Hepatocyte (in vitro differentiated cells): ENCODE measurements around the gene SV2A. TPM values are rescaled to one million over a fixed set of nuclear protein-coding genes. Genes with fewer than 3 reads are reported as not detected.

Source experiments
- DNase-seq: peaks from one replicate; pipeline ENCODE4 v3.0.0-alpha.2; 2016; ENCODE audit warnings: low spot score
- H2AFZ ChIP-seq: fragments of 200-600 bp; sonication (generic); 2 replicates; pipeline ENCODE4 v1.6.0; 2016; ENCODE audit warnings: antibody characterized with exemption, mild to moderate bottlenecking
- H3K27ac ChIP-seq: fragments of 200-600 bp; sonication (generic); 2 replicates; pipeline ENCODE4 v1.5.1; 2016; ENCODE audit warnings: mild to moderate bottlenecking
- H3K27me3 ChIP-seq: fragments of 200-600 bp; sonication (generic); 2 replicates; pipeline ENCODE4 v1.6.1; 2016
- H3K36me3 ChIP-seq: fragments of 200-600 bp; sonication (generic); replicated peaks from 2 replicates; pipeline ENCODE4 v1.5.1; 2016; ENCODE audit warnings: low read depth; ENCODE audit not compliant: insufficient read depth
- H3K4me1 ChIP-seq: fragments of 200-600 bp; sonication (generic); 2 replicates; pipeline ENCODE4 v1.5.1; 2016; ENCODE audit warnings: mild to moderate bottlenecking, moderate library complexity; ENCODE audit not compliant: insufficient read depth
- H3K4me2 ChIP-seq: fragments of 200-600 bp; sonication (generic); 2 replicates; pipeline ENCODE4 v1.6.0; 2016
- H3K4me3 ChIP-seq: fragments of 200-600 bp; sonication (generic); 2 replicates; pipeline ENCODE4 v1.5.1; 2016; ENCODE audit warnings: mild to moderate bottlenecking
- H3K79me2 ChIP-seq: fragments of 200-600 bp; sonication (generic); 2 replicates; pipeline ENCODE4 v1.6.0; 2017; ENCODE audit warnings: mild to moderate bottlenecking
- H3K9me2 ChIP-seq: fragments of 200-600 bp; sonication (generic); replicated peaks from 2 replicates; pipeline ENCODE4 v1.6.0; 2017; ENCODE audit warnings: mild to moderate bottlenecking; ENCODE audit not compliant: insufficient read depth
- H3K9me3 ChIP-seq: fragments of 200-600 bp; sonication (generic); 2 replicates; pipeline ENCODE4 v1.5.1; 2016; ENCODE audit warnings: low read depth, mild to moderate bottlenecking
- H4K20me1 ChIP-seq: fragments of 200-600 bp; sonication (generic); 2 replicates; pipeline ENCODE4 v1.6.0; 2016; ENCODE audit warnings: mild to moderate bottlenecking; ENCODE audit not compliant: insufficient read depth, poor library complexity, severe bottlenecking
- CTCF ChIP-seq: fragments of 200-600 bp; sonication (generic); IDR thresholded peaks from 2 replicates; pipeline ENCODE4 v1.5.1; 2016; ENCODE audit warnings: antibody characterized with exemption, mild to moderate bottlenecking; ENCODE audit not compliant: poor library complexity
- EZH2 ChIP-seq: fragments of 200-600 bp; sonication (generic); IDR thresholded peaks from 2 replicates; pipeline ENCODE4 v1.6.1; 2016; ENCODE audit warnings: antibody characterized with exemption, mild to moderate bottlenecking, borderline replicate concordance
- EZH2phosphoT487 ChIP-seq: fragments of 200-600 bp; sonication (generic); IDR thresholded peaks from one replicate; pipeline ENCODE4 v1.6.1; 2018; ENCODE audit warnings: antibody characterized with exemption, mild to moderate bottlenecking, low read depth, moderate library complexity; ENCODE audit not compliant: unreplicated experiment, severe bottlenecking
- WGBS: methylation state at CpG from one replicate; pipeline ENCODE4 v1.1.6; 2016; ENCODE audit warnings: low lambda C conversion rate; ENCODE audit errors: missing lambda C conversion rate; 5-methylcytosine and 5-hydroxymethylcytosine counted together
- polyA plus RNA-seq: library from polyadenylated mRNA; unstranded; fragments of >200 nt; fragmentation: Nextera tagmentation; extraction: Ambion mirVana; gene quantifications from 2 replicates; pipeline ENCODE4 v1.2.1, GENCODE V29; 2016
- total RNA-seq: library from RNA; depleted of rRNA; stranded (reverse); fragments of >200 nt; gene quantifications from 2 replicates; pipeline ENCODE4 v1.2.3, GENCODE V29; 2014

Gene SV2A
- total and polyA plus RNA-seq, 2 experiments from 2014 or later = 5.0 to 5.5 TPM

- Histone ChIP-seq H3K4me3 (peak overlapping the region; percentile 54), H3K36me3 (no peaks in the 10 kb centered on the region), H3K4me1 (peaks cover 28% of the 10 kb centered on the region), H3K9me2 (no peaks in the 10 kb centered on the region), H3K27me3 (no peaks in the 10 kb centered on the region), H3K79me2 (peaks cover 23% of the 10 kb centered on the region), H3K4me2 (peak overlapping the region; percentile 90), H3K9me3 (no peaks in the 10 kb centered on the region), H3K27ac (peak overlapping the region; percentile 87), H2AFZ (peak overlapping the region; percentile 73), H4K20me1 (no peaks in the 10 kb centered on the region)
- peak; percentile 80 for DNase-seq
- TF ChIP-seq EZH2 = no peak
- TF ChIP-seq CTCF = peak; percentile 27
- TF ChIP-seq EZH2phosphoT487 = no peak
- 2% methylated on average over 8 of the region's 8 CpGs for WGBS
Observed at GRCh38 chr1:149936992-149937705, 19.5 kb upstream of the SV2A start.

GRCh38 chr1:149936170-149936991, 18.7 kb upstream of the SV2A start, which contains the start of gene MTMR11:
Gene MTMR11, minus strand, starts transcription at chr1:149936879. Its CDS starts 232 bp downstream, at chr1:149936647.
- H4K20me1 ChIP-seq = no peaks in the 10 kb centered on the region
- H3K27me3 ChIP-seq = no peaks in the 10 kb centered on the region
- peak; percentile 73 for DNase-seq
- H2AFZ ChIP-seq = peak within 1 kb of the TSS; percentile 73
- H3K9me3 ChIP-seq = no peaks in the 10 kb centered on the region
- TF ChIP-seq CTCF (no peak), EZH2phosphoT487 (no peak), EZH2 (no peak)
- peak within 1 kb of the TSS; percentile 90 for H3K4me2 ChIP-seq
- H3K4me3 ChIP-seq = peak within 1 kb of the TSS; percentile 54
- WGBS = 7% methylated on average over 18 of the region's 18 CpGs
- no peaks in the 10 kb centered on the region for H3K36me3 ChIP-seq
- H3K79me2 ChIP-seq = peaks cover 19% of the 10 kb centered on the region
- no peaks in the 10 kb centered on the region for H3K9me2 ChIP-seq
- peak within 1 kb of the TSS; percentile 87 for H3K27ac ChIP-seq
- H3K4me1 ChIP-seq = peaks cover 33% of the 10 kb centered on the region

GRCh38 chr1:149934356-149934755, 16.7 kb upstream of the SV2A start:
- no peaks in the 10 kb centered on the region for H4K20me1 ChIP-seq
- 95% methylated on average over 2 of the region's 2 CpGs for WGBS
- no peak for DNase-seq
- peaks cover 28% of the 10 kb centered on the region for H3K4me1 ChIP-seq
- H3K9me3 ChIP-seq = no peaks in the 10 kb centered on the region
- H3K4me2 ChIP-seq = peak overlapping the region; percentile 90
- no peak overlapping the region for H3K4me3 ChIP-seq
- TF ChIP-seq EZH2 (no peak), CTCF (no peak), EZH2phosphoT487 (no peak)
- H3K36me3 ChIP-seq = no peaks in the 10 kb centered on the region
- no peaks in the 10 kb centered on the region for H3K9me2 ChIP-seq
- H3K27ac ChIP-seq = no peak overlapping the region
- H3K27me3 ChIP-seq = no peaks in the 10 kb centered on the region
- H2AFZ ChIP-seq = no peak overlapping the region
- peaks cover 19% of the 10 kb centered on the region for H3K79me2 ChIP-seq
